Measurements from ENCODE around the gene APLP2. TPM values are rescaled to one million over a fixed set of nuclear protein-coding genes. Genes with fewer than 3 reads are reported as not detected.

The APLP2 gene
- total and polyA plus RNA-seq, 5 donors from 2014 or later = 53.3 to 86.6 (median 73.9) TPM

- Mint-ChIP-seq H3K4me3 (peak overlapping the region in 1 of 4 donors; percentile 72), H3K9me3 (peaks cover 0 to 3% (median 0%) of the 10 kb centered on the region in 7 donors), H3K27me3 (peaks cover 67% of the 10 kb centered on the region), H3K4me1 (peaks cover 0 to 2% (median 0%) of the 10 kb centered on the region in 4 donors), H3K27ac (no peak overlapping the region), H3K36me3 (peaks cover 4% of the 10 kb centered on the region)
- H3K27ac ChIP-seq (ENCODE audit: insufficient read depth, low read length, poor library complexity, severe bottlenecking) = no peak overlapping the region
- H3K4me1 ChIP-seq (ENCODE audit: control insufficient read depth, insufficient read depth, low read length, poor library complexity, severe bottlenecking) = no peaks in the 10 kb centered on the region
- no peak overlapping the region for H3K4me3 ChIP-seq (ENCODE audit: low read depth, low read length)
- peaks cover 17% of the 10 kb centered on the region for H3K27me3 ChIP-seq (ENCODE audit: control insufficient read depth, insufficient read depth, low read length)
- no peak for DNase-seq
- H3K9me3 ChIP-seq (ENCODE audit: control insufficient read depth in 2 of 2, low read length in 2 of 2) = no peaks in the 10 kb centered on the region
- no peaks in the 10 kb centered on the region for H3K36me3 ChIP-seq (ENCODE audit: control insufficient read depth, insufficient read depth, low read length)
- ATAC-seq (ENCODE audit: low read depth in 2 of 2) = no peak
These were observed 8.7 kb upstream of the APLP2 start for GRCh38 chr11:130061017-130061416.

GRCh38 chr11:130062026-130062425 lies 7.7 kb upstream of the APLP2 start:
- Histone ChIP-seq H3K4me3 (ENCODE audit: low read depth, low read length) (no peak overlapping the region), H3K9me3 (ENCODE audit: control insufficient read depth in 2 of 2, low read length in 2 of 2) (no peaks in the 10 kb centered on the region), H3K27me3 (ENCODE audit: control insufficient read depth, insufficient read depth, low read length) (peaks cover 15% of the 10 kb centered on the region), H3K4me1 (ENCODE audit: control insufficient read depth, insufficient read depth, low read length, poor library complexity, severe bottlenecking) (no peaks in the 10 kb centered on the region), H3K27ac (ENCODE audit: insufficient read depth, low read length, poor library complexity, severe bottlenecking) (no peak overlapping the region), H3K36me3 (ENCODE audit: control insufficient read depth, insufficient read depth, low read length) (no peaks in the 10 kb centered on the region)
- Mint-ChIP-seq H3K4me1 (peaks cover 0 to 2% (median 0%) of the 10 kb centered on the region in 4 donors), H3K4me3 (no peak overlapping the region), H3K9me3 (peaks cover 0 to 3% (median 0%) of the 10 kb centered on the region in 7 donors), H3K36me3 (peaks cover 3% of the 10 kb centered on the region), H3K27ac (no peak overlapping the region), H3K27me3 (peaks cover 64% of the 10 kb centered on the region)
- no peak for DNase-seq
- no peak for ATAC-seq (ENCODE audit: low read depth in 2 of 2)

- H3K4me3 ChIP-seq (ENCODE audit: low read depth, low read length) = no peak overlapping the region
- Mint-ChIP-seq H3K36me3 (no peaks in the 10 kb centered on the region), H3K4me1 (peaks cover 2 to 7% (median 4%) of the 10 kb centered on the region in 4 donors), H3K27ac (no peak overlapping the region), H3K9me3 (peaks cover 0 to 1% (median 0%) of the 10 kb centered on the region in 7 donors), H3K4me3 (no peak overlapping the region), H3K27me3 (peaks cover 56% of the 10 kb centered on the region)
- ATAC-seq (ENCODE audit: low read depth in 2 of 2) = no peak
- H3K36me3 ChIP-seq (ENCODE audit: control insufficient read depth, insufficient read depth, low read length) = no peaks in the 10 kb centered on the region
- H3K9me3 ChIP-seq (ENCODE audit: control insufficient read depth in 2 of 2, low read length in 2 of 2) = no peaks in the 10 kb centered on the region
- no peak for DNase-seq
- peaks cover 1% of the 10 kb centered on the region for H3K4me1 ChIP-seq (ENCODE audit: control insufficient read depth, insufficient read depth, low read length, poor library complexity, severe bottlenecking)
- H3K27ac ChIP-seq (ENCODE audit: insufficient read depth, low read length, poor library complexity, severe bottlenecking) = no peak overlapping the region
- peaks cover 15% of the 10 kb centered on the region for H3K27me3 ChIP-seq (ENCODE audit: control insufficient read depth, insufficient read depth, low read length)
These were observed 6.2 kb upstream of the APLP2 start for GRCh38 chr11:130063451-130063850.

- peaks cover 8% of the 10 kb centered on the region for H3K4me1 ChIP-seq (ENCODE audit: control insufficient read depth, insufficient read depth, low read length, poor library complexity, severe bottlenecking)
- H3K4me3 ChIP-seq (ENCODE audit: low read depth, low read length) = no peak overlapping the region
- Mint-ChIP-seq H3K27me3 (peaks cover 51% of the 10 kb centered on the region), H3K4me1 (peaks cover 5 to 14% (median 9%) of the 10 kb centered on the region in 4 donors), H3K4me3 (peak overlapping the region in 1 of 4 donors; percentile 62), H3K36me3 (no peaks in the 10 kb centered on the region), H3K9me3 (peaks cover 0 to 1% (median 0%) of the 10 kb centered on the region in 7 donors), H3K27ac (no peak overlapping the region)
- no peaks in the 10 kb centered on the region for H3K36me3 ChIP-seq (ENCODE audit: control insufficient read depth, insufficient read depth, low read length)
- H3K9me3 ChIP-seq (ENCODE audit: control insufficient read depth in 2 of 2, low read length in 2 of 2) = no peaks in the 10 kb centered on the region
- H3K27me3 ChIP-seq (ENCODE audit: control insufficient read depth, insufficient read depth, low read length) = peaks cover 15% of the 10 kb centered on the region
- H3K27ac ChIP-seq (ENCODE audit: insufficient read depth, low read length, poor library complexity, severe bottlenecking) = no peak overlapping the region
- DNase-seq (no peak), ATAC-seq (ENCODE audit: low read depth in 2 of 2) (no peak)
These were observed 5.1 kb upstream of the APLP2 start for GRCh38 chr11:130064596-130064995.

- H3K4me1 Mint-ChIP-seq = peaks cover 9 to 22% (median 16%) of the 10 kb centered on the region in 4 donors
- ATAC-seq (ENCODE audit: low read depth in 2 of 2) (no peak), DNase-seq (no peak)
- no peak overlapping the region for H3K4me3 Mint-ChIP-seq
- H3K4me1 ChIP-seq (ENCODE audit: control insufficient read depth, insufficient read depth, low read length, poor library complexity, severe bottlenecking) = peaks cover 16% of the 10 kb centered on the region
- no peaks in the 10 kb centered on the region for H3K36me3 ChIP-seq (ENCODE audit: control insufficient read depth, insufficient read depth, low read length)
- H3K4me3 ChIP-seq (ENCODE audit: low read depth, low read length) = no peak overlapping the region
- H3K27me3 Mint-ChIP-seq = peaks cover 46% of the 10 kb centered on the region
- no peaks in the 10 kb centered on the region for H3K9me3 Mint-ChIP-seq
- no peak overlapping the region for H3K27ac ChIP-seq (ENCODE audit: insufficient read depth, low read length, poor library complexity, severe bottlenecking)
- H3K27ac Mint-ChIP-seq = no peak overlapping the region
- no peaks in the 10 kb centered on the region for H3K9me3 ChIP-seq (ENCODE audit: control insufficient read depth in 2 of 2, low read length in 2 of 2)
- H3K27me3 ChIP-seq (ENCODE audit: control insufficient read depth, insufficient read depth, low read length) = peaks cover 9% of the 10 kb centered on the region
- H3K36me3 Mint-ChIP-seq = no peaks in the 10 kb centered on the region
These were observed 3.4 kb upstream of the APLP2 start for GRCh38 chr11:130066338-130066737.

GRCh38 chr11:130068546-130068985 lies 1.1 kb upstream of the APLP2 start:
- Mint-ChIP-seq H3K4me1 (peaks cover 13 to 34% (median 25%) of the 10 kb centered on the region in 4 donors), H3K27ac (peak overlapping the region; percentile 87 to 97 (median 92)), H3K36me3 (no peaks in the 10 kb centered on the region), H3K27me3 (peaks cover 33% of the 10 kb centered on the region), H3K9me3 (no peaks in the 10 kb centered on the region), H3K4me3 (peak overlapping the region; percentile 94 to 100 (median 98))
- H3K4me3 ChIP-seq (ENCODE audit: low read depth, low read length) = peak overlapping the region; percentile 46
- H3K27ac ChIP-seq (ENCODE audit: insufficient read depth, low read length, poor library complexity, severe bottlenecking) = peak overlapping the region; percentile 84
- no peak for ATAC-seq (ENCODE audit: low read depth in 2 of 2)
- no peaks in the 10 kb centered on the region for H3K36me3 ChIP-seq (ENCODE audit: control insufficient read depth, insufficient read depth, low read length)
- peaks cover 9% of the 10 kb centered on the region for H3K27me3 ChIP-seq (ENCODE audit: control insufficient read depth, insufficient read depth, low read length)
- no peak for DNase-seq
- H3K9me3 ChIP-seq (ENCODE audit: control insufficient read depth in 2 of 2, low read length in 2 of 2) = no peaks in the 10 kb centered on the region
- peaks cover 26% of the 10 kb centered on the region for H3K4me1 ChIP-seq (ENCODE audit: control insufficient read depth, insufficient read depth, low read length, poor library complexity, severe bottlenecking)

GRCh38 chr11:130068986-130069658 lies 572 bp upstream of the APLP2 start:
- ATAC-seq (ENCODE audit: low read depth in 2 of 2) (peak; percentile 52 to 54), DNase-seq (peak in 2 of 3 donors; percentile 68 to 77)
- Mint-ChIP-seq H3K27me3 (peaks cover 28% of the 10 kb centered on the region), H3K27ac (peak overlapping the region; percentile 87 to 97 (median 92)), H3K4me1 (peaks cover 13 to 34% (median 28%) of the 10 kb centered on the region in 4 donors), H3K9me3 (no peaks in the 10 kb centered on the region), H3K4me3 (peak overlapping the region; percentile 94 to 100 (median 98)), H3K36me3 (no peaks in the 10 kb centered on the region)
- Histone ChIP-seq H3K27me3 (ENCODE audit: control insufficient read depth, insufficient read depth, low read length) (peaks cover 5% of the 10 kb centered on the region), H3K4me1 (ENCODE audit: control insufficient read depth, insufficient read depth, low read length, poor library complexity, severe bottlenecking) (peaks cover 26% of the 10 kb centered on the region), H3K4me3 (ENCODE audit: low read depth, low read length) (peak overlapping the region; percentile 46), H3K27ac (ENCODE audit: insufficient read depth, low read length, poor library complexity, severe bottlenecking) (peak overlapping the region; percentile 84), H3K9me3 (ENCODE audit: control insufficient read depth in 2 of 2, low read length in 2 of 2) (no peaks in the 10 kb centered on the region), H3K36me3 (ENCODE audit: control insufficient read depth, insufficient read depth, low read length) (no peaks in the 10 kb centered on the region)

All from CD4-positive, CD25-positive, alpha-beta regulatory T cell (primary cell).